ENCODE results near the gene SOBP.
"Not testable (repeated sequence)": the region's sequence is repeated elsewhere in the genome, so short reads cannot be mapped to it uniquely, and the experiment has no call there.

Gene SOBP

DNA sequence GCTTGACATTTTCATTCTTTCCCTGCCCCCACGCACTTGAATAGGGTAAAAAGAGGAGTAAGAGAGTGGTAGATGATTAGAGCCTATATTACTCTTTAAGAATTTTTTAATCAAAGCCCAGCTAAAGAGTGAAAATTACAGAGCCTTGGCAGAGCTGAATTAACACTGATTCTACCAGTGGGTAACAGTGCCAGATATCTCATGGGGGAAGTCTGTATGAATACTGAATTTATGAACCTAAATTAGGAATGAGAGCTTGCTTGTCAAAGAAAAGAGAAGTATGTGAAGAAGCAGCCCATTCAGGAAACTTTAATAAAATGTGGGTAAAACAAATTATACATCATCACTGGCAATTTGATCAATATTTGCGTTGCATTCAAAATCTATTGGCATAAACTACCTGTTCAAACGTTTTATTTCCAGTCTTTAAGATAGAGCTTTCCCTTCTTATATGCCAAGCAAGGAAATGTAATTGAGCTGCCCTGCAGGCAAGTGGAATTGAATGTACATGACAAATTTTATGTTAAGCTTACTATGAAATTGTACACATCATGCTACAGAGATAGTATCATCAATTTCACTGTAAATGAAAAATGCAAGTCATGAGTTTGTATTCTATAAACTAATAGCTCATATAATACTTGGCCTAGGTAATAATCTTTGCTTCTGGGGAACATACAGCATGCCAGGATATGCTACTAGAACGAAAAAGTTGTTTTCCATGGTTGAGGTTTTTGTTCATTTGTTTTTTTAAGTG, 14.5 kb downstream of the SOBP start:
- Histone ChIP-seq H3K27me3 (ENCODE audit: control insufficient read depth in 2 of 2, insufficient read depth in 2 of 2, low read length in 2 of 2) (no peaks in the 10 kb centered on the region), H3K4me1 (ENCODE audit: control insufficient read depth in 2 of 2, insufficient read depth in 2 of 2, low read length in 2 of 2) (no peaks in the 10 kb centered on the region), H3K4me3 (ENCODE audit: low read length in 2 of 2) (no peak overlapping the region), H3K27ac (ENCODE audit: low read depth in 2 of 2, low read length in 2 of 2) (no peak overlapping the region), H3K9me3 (ENCODE audit: control insufficient read depth in 2 of 2, low read length in 2 of 2) (no peaks in the 10 kb centered on the region), H3K36me3 (ENCODE audit: control insufficient read depth in 2 of 2, insufficient read depth in 2 of 2, low read length in 2 of 2) (no peaks in the 10 kb centered on the region), H3K9ac (ENCODE audit: low read depth in 1 of 2, low read length in 2 of 2) (no peak overlapping the region)

DNA sequence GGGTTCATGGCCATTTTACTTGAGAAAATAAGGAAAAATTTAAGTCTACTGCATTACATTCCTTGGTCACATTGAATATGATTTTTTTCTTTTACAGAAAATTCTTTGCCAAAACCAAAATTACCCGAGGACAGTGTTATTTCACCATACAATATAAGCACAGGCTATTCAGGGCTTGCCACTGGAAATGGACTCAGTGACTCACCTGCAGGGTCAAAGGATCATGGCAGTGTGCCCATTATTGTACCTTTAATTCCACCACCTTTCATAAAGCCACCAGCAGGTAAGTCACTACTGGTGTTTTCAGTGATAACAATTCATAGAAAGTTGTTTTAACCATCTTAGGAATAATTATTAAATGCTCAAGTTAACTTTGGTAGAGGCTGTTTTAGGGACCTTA, 16.2 kb downstream of the SOBP start:
- no peak overlapping the region for H3K9ac ChIP-seq (ENCODE audit: low read depth in 1 of 2, low read length in 2 of 2)
- no peaks in the 10 kb centered on the region for H3K27me3 ChIP-seq (ENCODE audit: control insufficient read depth in 2 of 2, insufficient read depth in 2 of 2, low read length in 2 of 2)
- H3K27ac ChIP-seq (ENCODE audit: low read depth in 2 of 2, low read length in 2 of 2), result no peak overlapping the region
- no peaks in the 10 kb centered on the region for H3K9me3 ChIP-seq (ENCODE audit: control insufficient read depth in 2 of 2, low read length in 2 of 2)
- no peaks in the 10 kb centered on the region for H3K36me3 ChIP-seq (ENCODE audit: control insufficient read depth in 2 of 2, insufficient read depth in 2 of 2, low read length in 2 of 2)
- H3K4me1 ChIP-seq (ENCODE audit: control insufficient read depth in 2 of 2, insufficient read depth in 2 of 2, low read length in 2 of 2), result no peaks in the 10 kb centered on the region
- H3K4me3 ChIP-seq (ENCODE audit: low read length in 2 of 2), result no peak overlapping the region

DNA sequence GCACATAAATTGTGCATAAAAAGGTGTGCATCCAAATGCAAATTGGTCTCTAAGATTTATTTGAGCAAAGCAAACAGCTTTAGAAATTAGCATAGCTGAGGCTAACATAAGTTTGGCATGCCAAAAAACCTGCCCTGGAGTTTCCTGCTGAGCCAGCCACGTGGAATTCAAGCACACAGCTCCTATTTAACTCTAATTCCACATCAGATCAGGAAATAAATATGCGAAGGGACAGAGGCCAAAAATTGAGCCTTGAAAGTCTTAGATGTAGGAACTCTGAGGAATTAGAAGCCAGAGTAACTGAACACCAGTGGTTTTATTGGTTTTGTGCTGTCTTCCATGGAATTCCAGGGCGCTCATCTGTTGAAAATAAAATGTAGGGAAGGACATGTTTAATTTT, 19.6 kb downstream of the SOBP start:
- no peaks in the 10 kb centered on the region for H3K9me3 ChIP-seq (ENCODE audit: control insufficient read depth in 2 of 2, low read length in 2 of 2)
- no peak overlapping the region for H3K27ac ChIP-seq (ENCODE audit: low read depth in 2 of 2, low read length in 2 of 2)
- H3K36me3 ChIP-seq (ENCODE audit: control insufficient read depth in 2 of 2, insufficient read depth in 2 of 2, low read length in 2 of 2), result no peaks in the 10 kb centered on the region

DNA sequence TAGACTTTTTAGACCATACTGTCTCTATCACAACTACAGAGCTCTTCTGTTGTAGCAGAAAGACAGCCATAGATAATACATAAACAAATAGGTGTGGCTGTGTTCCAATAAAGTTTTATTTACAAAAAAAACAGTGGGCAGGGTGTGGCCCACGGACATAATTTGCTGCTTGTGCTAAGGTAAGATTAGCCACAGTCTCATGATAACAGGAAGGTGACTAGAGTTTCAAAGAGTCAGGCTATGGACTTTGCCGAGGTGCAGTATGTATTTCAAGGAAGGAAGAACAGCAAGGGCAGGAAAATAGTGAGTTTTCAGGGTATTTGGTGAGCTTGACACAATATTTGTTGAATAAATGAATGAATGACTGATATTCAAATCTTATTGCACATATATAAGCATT, 20.2 kb downstream of the SOBP start:
- Histone ChIP-seq H3K9ac (ENCODE audit: low read depth in 1 of 2, low read length in 2 of 2) (no peak overlapping the region), H3K27ac (ENCODE audit: low read depth in 2 of 2, low read length in 2 of 2) (no peak overlapping the region), H3K27me3 (ENCODE audit: control insufficient read depth in 2 of 2, insufficient read depth in 2 of 2, low read length in 2 of 2) (no peaks in the 10 kb centered on the region), H3K4me1 (ENCODE audit: control insufficient read depth in 2 of 2, insufficient read depth in 2 of 2, low read length in 2 of 2) (no peaks in the 10 kb centered on the region), H3K36me3 (ENCODE audit: control insufficient read depth in 2 of 2, insufficient read depth in 2 of 2, low read length in 2 of 2) (no peaks in the 10 kb centered on the region), H3K9me3 (ENCODE audit: control insufficient read depth in 2 of 2, low read length in 2 of 2) (no peaks in the 10 kb centered on the region), H3K4me3 (ENCODE audit: low read length in 2 of 2) (no peak overlapping the region)

More for the DNA sequence above, 19.6 kb downstream of the SOBP start:
- Histone ChIP-seq H3K4me1 (ENCODE audit: control insufficient read depth in 2 of 2, insufficient read depth in 2 of 2, low read length in 2 of 2) (no peaks in the 10 kb centered on the region), H3K4me3 (ENCODE audit: low read length in 2 of 2) (no peak overlapping the region), H3K27me3 (ENCODE audit: control insufficient read depth in 2 of 2, insufficient read depth in 2 of 2, low read length in 2 of 2) (no peaks in the 10 kb centered on the region), H3K9ac (ENCODE audit: low read depth in 1 of 2, low read length in 2 of 2) (no peak overlapping the region)

DNA sequence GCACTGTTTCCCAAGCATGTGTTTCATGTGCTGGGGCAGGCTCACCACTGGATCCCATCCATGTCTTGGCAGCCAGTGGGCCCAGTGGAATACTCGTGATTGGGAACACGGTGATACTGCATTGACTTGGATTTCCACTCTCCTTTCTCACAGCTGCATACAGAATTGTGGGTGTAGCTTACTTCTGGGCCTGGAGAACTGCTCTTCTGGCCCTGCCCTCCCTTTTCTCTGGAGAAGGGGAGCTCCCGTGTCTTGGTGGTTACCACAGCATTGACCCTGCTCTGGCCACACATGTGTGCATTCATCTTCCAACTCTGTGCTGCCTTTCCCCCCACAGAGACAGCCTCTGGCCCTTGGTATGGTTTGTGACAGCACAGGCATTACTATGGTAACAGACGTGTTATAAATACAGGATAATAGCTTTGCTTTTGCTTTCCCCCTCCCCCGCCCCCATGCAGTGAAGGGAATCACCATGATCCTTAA, 21.6 kb downstream of the SOBP start:
- Histone ChIP-seq H3K36me3 (ENCODE audit: control insufficient read depth in 2 of 2, insufficient read depth in 2 of 2, low read length in 2 of 2) (no peaks in the 10 kb centered on the region), H3K9me3 (ENCODE audit: control insufficient read depth in 2 of 2, low read length in 2 of 2) (no peaks in the 10 kb centered on the region), H3K4me3 (ENCODE audit: low read length in 2 of 2) (no peak overlapping the region), H3K27me3 (ENCODE audit: control insufficient read depth in 2 of 2, insufficient read depth in 2 of 2, low read length in 2 of 2) (no peaks in the 10 kb centered on the region), H3K27ac (ENCODE audit: low read depth in 2 of 2, low read length in 2 of 2) (no peak overlapping the region), H3K4me1 (ENCODE audit: control insufficient read depth in 2 of 2, insufficient read depth in 2 of 2, low read length in 2 of 2) (no peaks in the 10 kb centered on the region), H3K9ac (ENCODE audit: low read depth in 1 of 2, low read length in 2 of 2) (no peak overlapping the region)

DNA sequence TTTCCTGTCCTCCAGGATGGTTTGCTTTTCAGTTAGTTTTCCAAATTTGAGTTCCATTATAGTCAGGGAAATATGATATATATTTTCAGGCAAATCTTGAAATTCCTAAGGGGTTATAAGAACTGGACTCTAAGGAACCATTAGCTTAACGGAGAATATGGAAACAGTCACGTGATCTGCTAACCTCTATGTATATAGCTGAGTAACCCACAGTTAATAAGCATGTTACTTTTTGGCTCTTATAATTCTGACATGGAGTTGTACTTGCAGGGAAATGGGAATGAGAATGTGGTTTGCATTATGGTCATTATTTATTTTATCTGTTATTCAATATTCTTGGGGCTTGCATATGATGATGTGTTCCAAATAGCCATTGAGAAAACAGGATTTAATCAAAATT, 23.3 kb downstream of the SOBP start:
- H3K4me1 ChIP-seq (ENCODE audit: control insufficient read depth in 2 of 2, insufficient read depth in 2 of 2, low read length in 2 of 2), result no peaks in the 10 kb centered on the region
- H3K4me3 ChIP-seq (ENCODE audit: low read length in 2 of 2), result no peak overlapping the region
- no peaks in the 10 kb centered on the region for H3K36me3 ChIP-seq (ENCODE audit: control insufficient read depth in 2 of 2, insufficient read depth in 2 of 2, low read length in 2 of 2)
- H3K9me3 ChIP-seq (ENCODE audit: control insufficient read depth in 2 of 2, low read length in 2 of 2), result peaks cover 0 to 3% of the 10 kb centered on the region in 2 donors
- no peak overlapping the region for H3K27ac ChIP-seq (ENCODE audit: low read depth in 2 of 2, low read length in 2 of 2)
- no peaks in the 10 kb centered on the region for H3K27me3 ChIP-seq (ENCODE audit: control insufficient read depth in 2 of 2, insufficient read depth in 2 of 2, low read length in 2 of 2)
- H3K9ac ChIP-seq (ENCODE audit: low read depth in 1 of 2, low read length in 2 of 2), result no peak overlapping the region

DNA sequence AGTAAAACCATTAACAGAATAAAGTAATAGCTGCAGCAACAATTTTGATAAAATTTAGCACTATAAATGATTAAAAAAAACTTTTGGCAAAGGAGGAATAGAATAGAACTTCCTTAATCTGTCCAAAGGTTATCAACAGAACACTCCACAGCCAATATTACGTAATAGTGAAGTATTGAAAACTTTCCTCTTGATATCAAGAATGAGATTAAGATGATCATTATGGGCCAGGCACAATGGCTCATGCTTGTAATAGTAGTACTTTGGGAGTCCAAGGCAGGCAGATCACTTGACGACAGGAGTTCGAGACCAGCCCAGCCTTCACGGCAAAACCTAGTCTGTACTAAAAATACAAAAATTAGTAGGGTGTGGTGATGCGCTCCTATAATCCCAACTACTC, 26.0 kb downstream of the SOBP start:
- no peak overlapping the region for H3K27ac ChIP-seq (ENCODE audit: low read depth in 2 of 2, low read length in 2 of 2)
- H3K4me3 ChIP-seq (ENCODE audit: low read length in 2 of 2), result no peak overlapping the region
- peaks cover 0 to 3% of the 10 kb centered on the region in 2 donors for H3K9me3 ChIP-seq (ENCODE audit: control insufficient read depth in 2 of 2, low read length in 2 of 2)
- no peak overlapping the region for H3K9ac ChIP-seq (ENCODE audit: low read depth in 1 of 2, low read length in 2 of 2)
- H3K27me3 ChIP-seq (ENCODE audit: control insufficient read depth in 2 of 2, insufficient read depth in 2 of 2, low read length in 2 of 2), result no peaks in the 10 kb centered on the region
- H3K4me1 ChIP-seq (ENCODE audit: control insufficient read depth in 2 of 2, insufficient read depth in 2 of 2, low read length in 2 of 2), result no peaks in the 10 kb centered on the region
- no peaks in the 10 kb centered on the region for H3K36me3 ChIP-seq (ENCODE audit: control insufficient read depth in 2 of 2, insufficient read depth in 2 of 2, low read length in 2 of 2)

DNA sequence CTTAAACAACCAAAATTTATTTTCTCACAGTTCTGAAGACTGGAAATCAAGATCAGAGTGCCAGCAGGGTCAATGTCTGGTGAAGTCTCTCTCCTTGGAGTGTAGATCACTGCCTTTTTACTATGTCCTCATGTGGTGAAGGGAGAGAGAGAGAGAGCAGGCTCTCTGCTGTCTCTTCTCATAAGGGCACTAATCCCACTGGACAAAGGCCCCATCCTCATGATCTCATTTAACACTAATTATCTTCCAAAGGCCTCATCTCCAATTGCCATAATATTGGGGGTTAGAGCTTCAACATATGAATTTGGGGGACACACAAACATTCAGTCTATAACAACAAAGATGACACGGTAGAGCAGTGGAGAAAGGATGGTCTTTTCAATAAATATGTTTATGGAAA, 27.4 kb downstream of the SOBP start:
- Histone ChIP-seq H3K27ac (ENCODE audit: low read depth in 2 of 2, low read length in 2 of 2) (no peak overlapping the region), H3K4me1 (ENCODE audit: control insufficient read depth in 2 of 2, insufficient read depth in 2 of 2, low read length in 2 of 2) (no peaks in the 10 kb centered on the region), H3K9ac (ENCODE audit: low read depth in 1 of 2, low read length in 2 of 2) (no peak overlapping the region), H3K27me3 (ENCODE audit: control insufficient read depth in 2 of 2, insufficient read depth in 2 of 2, low read length in 2 of 2) (no peaks in the 10 kb centered on the region), H3K9me3 (ENCODE audit: control insufficient read depth in 2 of 2, low read length in 2 of 2) (peaks cover 0 to 3% of the 10 kb centered on the region in 2 donors), H3K36me3 (ENCODE audit: control insufficient read depth in 2 of 2, insufficient read depth in 2 of 2, low read length in 2 of 2) (no peaks in the 10 kb centered on the region), H3K4me3 (ENCODE audit: low read length in 2 of 2) (no peak overlapping the region)

DNA sequence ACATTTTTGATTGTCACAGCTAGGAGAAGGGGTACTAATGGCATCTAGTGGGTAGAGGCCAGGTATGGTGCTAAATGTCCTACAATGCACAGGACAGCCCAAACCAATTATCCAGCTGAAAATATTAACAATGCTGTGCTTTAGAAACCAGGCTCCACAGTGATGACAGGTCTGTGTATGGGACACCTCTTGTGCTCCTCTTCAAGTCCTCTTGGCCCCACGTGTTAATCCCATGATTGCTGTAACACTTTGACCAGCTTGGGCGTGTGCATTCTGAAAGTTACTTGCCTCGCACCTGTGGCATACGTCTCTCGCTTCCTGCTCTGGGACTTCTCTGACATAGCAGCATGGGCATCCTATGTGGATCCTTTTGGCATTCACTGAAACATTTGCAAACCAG, 29.3 kb downstream of the SOBP start:
- H3K4me3 ChIP-seq (ENCODE audit: low read length in 2 of 2); H3K27me3 ChIP-seq (ENCODE audit: control insufficient read depth in 2 of 2, insufficient read depth in 2 of 2, low read length in 2 of 2); H3K4me1 ChIP-seq (ENCODE audit: control insufficient read depth in 2 of 2, insufficient read depth in 2 of 2, low read length in 2 of 2); H3K9me3 ChIP-seq (ENCODE audit: control insufficient read depth in 2 of 2, low read length in 2 of 2); H3K9ac ChIP-seq (ENCODE audit: low read depth in 1 of 2, low read length in 2 of 2); H3K27ac ChIP-seq (ENCODE audit: low read depth in 2 of 2, low read length in 2 of 2); H3K36me3 ChIP-seq (ENCODE audit: control insufficient read depth in 2 of 2, insufficient read depth in 2 of 2, low read length in 2 of 2): not testable (repeated sequence)

DNA sequence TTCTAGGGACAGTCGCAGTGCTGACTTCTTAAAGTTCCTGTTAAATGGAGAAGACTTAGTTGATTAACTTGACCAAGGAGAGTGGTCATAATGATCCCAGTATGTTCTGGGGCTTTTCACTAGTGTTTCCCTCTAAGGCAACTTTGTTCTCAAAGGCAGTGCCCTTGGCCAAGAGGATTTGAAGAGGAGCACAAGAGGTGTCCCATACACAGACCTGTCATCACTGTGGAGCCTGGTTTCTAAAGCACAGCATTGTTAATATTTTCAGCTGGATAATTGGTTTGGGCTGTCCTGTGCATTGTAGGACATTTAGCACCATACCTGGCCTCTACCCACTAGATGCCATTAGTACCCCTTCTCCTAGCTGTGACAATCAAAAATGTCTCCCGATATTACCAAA, 30.8 kb downstream of the SOBP start:
- H3K4me1 ChIP-seq (ENCODE audit: control insufficient read depth in 2 of 2, insufficient read depth in 2 of 2, low read length in 2 of 2); H3K27me3 ChIP-seq (ENCODE audit: control insufficient read depth in 2 of 2, insufficient read depth in 2 of 2, low read length in 2 of 2); H3K9me3 ChIP-seq (ENCODE audit: control insufficient read depth in 2 of 2, low read length in 2 of 2); H3K36me3 ChIP-seq (ENCODE audit: control insufficient read depth in 2 of 2, insufficient read depth in 2 of 2, low read length in 2 of 2); H3K9ac ChIP-seq (ENCODE audit: low read depth in 1 of 2, low read length in 2 of 2); H3K4me3 ChIP-seq (ENCODE audit: low read length in 2 of 2); H3K27ac ChIP-seq (ENCODE audit: low read depth in 2 of 2, low read length in 2 of 2): not testable (repeated sequence)
